OCI-LY1 (cell line): ENCODE results near the gene SIX4.

Experiments used
- H2AFZ ChIP-seq: fragments of 200-600 bp; sonication (generic), shearing (Covaris generic); 2 replicates; pipeline ENCODE4 v1.6.0; 2014; ENCODE audit warnings: antibody characterized with exemption, mild to moderate bottlenecking, low read length
- H3F3A ChIP-seq: fragments of 200-600 bp; sonication (generic), shearing (Covaris generic); 2 replicates; pipeline ENCODE4 v1.6.0; 2014; ENCODE audit warnings: mild to moderate bottlenecking, antibody characterized with exemption, low read length, moderate library complexity; ENCODE audit not compliant: insufficient read depth
- H3K27ac ChIP-seq: fragments of 200-600 bp; sonication (generic); 2 replicates; pipeline ENCODE4 v1.5.1; 2014; ENCODE audit warnings: low read length, mixed run types, mild to moderate bottlenecking, low read depth; ENCODE audit not compliant: poor library complexity, severe bottlenecking
- H3K27me3 ChIP-seq: fragments of 200-600 bp; sonication (generic); 2 replicates; pipeline ENCODE4 v1.6.0; 2014; ENCODE audit warnings: antibody characterized with exemption, mild to moderate bottlenecking, low read length, moderate library complexity; ENCODE audit not compliant: insufficient read depth
- H3K36me3 ChIP-seq: fragments of 200-600 bp; sonication (generic); 2 replicates; pipeline ENCODE4 v1.6.1; 2014; ENCODE audit warnings: mild to moderate bottlenecking, antibody characterized with exemption, low read length, moderate library complexity, mixed read lengths; ENCODE audit not compliant: insufficient read depth
- H3K4me1 ChIP-seq: fragments of 200-600 bp; sonication (generic); 2 replicates; pipeline ENCODE4 v1.5.1; 2014; ENCODE audit warnings: mild to moderate bottlenecking, low read length, moderate library complexity; ENCODE audit not compliant: insufficient read depth, severe bottlenecking
- H3K4me2 ChIP-seq: fragments of 200-600 bp; sonication (generic), shearing (Covaris generic); 2 replicates; pipeline ENCODE4 v1.6.1; 2014; ENCODE audit warnings: low read length
- H3K4me3 ChIP-seq: fragments of 200-600 bp; sonication (generic); 2 replicates; pipeline ENCODE4 v1.5.1; 2014; ENCODE audit warnings: low read length, low read depth, mild to moderate bottlenecking, mixed read lengths; ENCODE audit not compliant: poor library complexity, severe bottlenecking
- H3K79me2 ChIP-seq: fragments of 200-600 bp; shearing (Covaris generic); 2 replicates; pipeline ENCODE4 v1.6.1; 2016; ENCODE audit warnings: mixed run types, low read length, mixed read lengths; ENCODE audit not compliant: insufficient read depth
- H3K9ac ChIP-seq: fragments of 200-600 bp; sonication (generic), shearing (Covaris generic); 2 replicates; pipeline ENCODE4 v1.6.1; 2014; ENCODE audit warnings: mild to moderate bottlenecking, low read length, mixed read lengths
- H3K9me2 ChIP-seq: fragments of 200-600 bp; sonication (generic), shearing (Covaris generic); 2 replicates; pipeline ENCODE4 v1.6.1; 2014; ENCODE audit warnings: low read depth, mild to moderate bottlenecking, low read length, mixed read lengths
- H3K9me3 ChIP-seq: fragments of 200-600 bp; shearing (Covaris generic); 2 replicates; pipeline ENCODE4 v1.6.1; 2014; ENCODE audit warnings: low read length, mixed read lengths
- H4K20me1 ChIP-seq: fragments of 200-600 bp; sonication (generic), shearing (Covaris generic); 2 replicates; pipeline ENCODE4 v1.6.0; 2016; ENCODE audit warnings: mild to moderate bottlenecking, low read length; ENCODE audit not compliant: insufficient read depth
- CTCF ChIP-seq: fragments of 200-600 bp; sonication (generic), shearing (Covaris generic); IDR thresholded peaks from 2 replicates; pipeline ENCODE4 v1.5.1; 2017; ENCODE audit warnings: mild to moderate bottlenecking, antibody characterized with exemption, low read length, moderate library complexity, mixed read lengths
- EZH2 ChIP-seq: fragments of 200-600 bp; sonication (generic), shearing (Covaris generic); IDR thresholded peaks from 2 replicates; pipeline ENCODE4 v1.8.0; 2017; ENCODE audit warnings: borderline replicate concordance, mixed run types, mild to moderate bottlenecking, antibody characterized with exemption, low read length, moderate library complexity, mixed read lengths

SIX4 gene

GRCh38 chr14:60753264-60754119, 29.3 kb upstream of the SIX4 start:
- H3K36me3 ChIP-seq = no peaks in the 10 kb centered on the region; the same call in 1 of the 2 replicates
- no peak overlapping the region for H3K9ac ChIP-seq
- H2AFZ ChIP-seq = no peak overlapping the region
- no peak for TF ChIP-seq EZH2
- no peak for TF ChIP-seq CTCF
- peaks cover 10% of the 10 kb centered on the region; the same call in 1 of the 2 replicates for H3K79me2 ChIP-seq
- H3K4me2 ChIP-seq = no peak overlapping the region; the same call in 1 of the 2 replicates
- H4K20me1 ChIP-seq = no peaks in the 10 kb centered on the region
- no peaks in the 10 kb centered on the region for H3F3A ChIP-seq
- H3K4me1 ChIP-seq = peaks cover 24% of the 10 kb centered on the region
- H3K4me3 ChIP-seq = no peak overlapping the region
- no peaks in the 10 kb centered on the region for H3K9me2 ChIP-seq
- no peaks in the 10 kb centered on the region for H3K27me3 ChIP-seq
- H3K9me3 ChIP-seq = no peaks in the 10 kb centered on the region
- no peak overlapping the region for H3K27ac ChIP-seq

- Histone ChIP-seq H3K79me2 (peaks cover 35% of the 10 kb centered on the region), H3K4me2 (no peak overlapping the region), H3K4me1 (no peaks in the 10 kb centered on the region), H2AFZ (no peak overlapping the region), H3K9me3 (peaks cover 4% of the 10 kb centered on the region; the same call in 1 of the 2 replicates), H3K36me3 (no peaks in the 10 kb centered on the region), H3F3A (no peaks in the 10 kb centered on the region), H3K27me3 (no peaks in the 10 kb centered on the region), H4K20me1 (no peaks in the 10 kb centered on the region), H3K9me2 (no peaks in the 10 kb centered on the region), H3K4me3 (no peak overlapping the region), H3K27ac (no peak overlapping the region), H3K9ac (no peak overlapping the region)
- TF ChIP-seq CTCF (no peak), EZH2 (no peak)
Observed at GRCh38 chr14:60744566-60744965, 20.4 kb upstream of the SIX4 start.

- Histone ChIP-seq H3K79me2 (peaks cover 70% of the 10 kb centered on the region), H3K9ac (no peak overlapping the region), H3K27ac (no peak overlapping the region), H3K27me3 (no peaks in the 10 kb centered on the region), H4K20me1 (no peaks in the 10 kb centered on the region), H3K9me3 (peaks cover 4% of the 10 kb centered on the region; the same call in 1 of the 2 replicates), H3F3A (no peaks in the 10 kb centered on the region), H3K9me2 (no peaks in the 10 kb centered on the region), H3K4me1 (peaks cover 21% of the 10 kb centered on the region), H3K4me3 (no peak overlapping the region), H3K4me2 (no peak overlapping the region), H3K36me3 (no peaks in the 10 kb centered on the region), H2AFZ (no peak overlapping the region)
- TF ChIP-seq CTCF = no peak
- no peak for TF ChIP-seq EZH2
Observed at GRCh38 chr14:60738843-60739508, 14.8 kb upstream of the SIX4 start.
